Posterior vena cava (tissue), 2 donors: ENCODE results near the gene CFP. TPM values are rescaled to one million over a fixed set of nuclear protein-coding genes. Genes with fewer than 3 reads are reported as not detected.

ENCODE experiments used
- DNase-seq: peaks from one replicate; pipeline ENCODE4 v3.0.0-alpha.2; 2020; ENCODE audit warnings: low spot score
- intact Hi-C, 2 donors: fragments of 100-400 bp; cut with DNase I; formaldehyde crosslinking; loops; one replicate each; pipeline versions ENCODE4 v1.14.1 to v1.14.2; 2022 to 2023
- microRNA-seq, 2 donors: library from miRNA; unstranded; fragments of <30 nt; microRNA quantifications; one replicate each; pipeline ENCODE4 v1.2.0, GENCODE V29; 2020 to 2021; ENCODE audit warnings: borderline microRNAs expressed in 2 of 2
- total RNA-seq, 2 donors: library from RNA; stranded (reverse); fragmentation: NEBNext Ultra II Directional; extraction: Animal tissue kit (Norgen Biotek cat#: 25700); gene quantifications; one replicate each; pipeline ENCODE4 v1.2.1, GENCODE V29; 2021
- donor health status: DM: yes; HTN: yes; CAD: no.
- donor health status: DM: yes; HTN: yes; CAD: no.

CFP gene
- total RNA-seq, 2 donors from 2014 or later: 3.2 to 10.0 TPM

- intact Hi-C loops: no loop called here
- peak; percentile 98 for DNase-seq
These were observed 47.7 kb downstream of the CFP start, which contains the start of gene TIMP1 for GRCh38 chrX:47581731-47582647. TIMP1 (plus strand) TSS chrX:47582436; CDS start chrX:47583416, 980 bp downstream.

- no peak for DNase-seq
- intact Hi-C loops: no loop called here
These were observed 50.2 kb downstream of the CFP start for GRCh38 chrX:47579537-47579936.

GRCh38 chrX:47578692-47579091 is 51.0 kb downstream of the CFP start:
- DNase-seq: no peak
- intact Hi-C loops: no loop called here

GRCh38 chrX:47577901-47578300 is 51.8 kb downstream of the CFP start:
- DNase-seq: no peak
- intact Hi-C loops: no loop called here

GRCh38 chrX:47577424-47577823 is 52.3 kb downstream of the CFP start:
- intact Hi-C loops: no loop called here
- no peak for DNase-seq

GRCh38 chrX:47576021-47576898 is 53.5 kb downstream of the CFP start:
- peak; percentile 58 for DNase-seq
- intact Hi-C loops: no loop called here

- DNase-seq: peak; percentile 80
- intact Hi-C loops: no loop called here
These were observed 55.0 kb downstream of the CFP start for GRCh38 chrX:47574547-47575301.

- DNase-seq: peak; percentile 70
- intact Hi-C loops: no loop called here
These were observed 55.6 kb downstream of the CFP start for GRCh38 chrX:47574076-47574546.

GRCh38 chrX:47573341-47574075 is 56.2 kb downstream of the CFP start:
- intact Hi-C loops: no loop called here
- no peak for DNase-seq

Small RNA genes lying within 50 kb of the gene (microRNA-seq; reads per million reads assigned to microRNA genes)
- 0 to 0.32 reads per million in 2 donors for gene MIR4769

Other genes with a start within 250 kb of the CFP start
- 1 to 10 TPM; 6.4 to 8.5 TPM for gene ZNF41, start 146.7 kb downstream of the CFP start, total RNA-seq
- gene ARAF, start 68.7 kb downstream of the CFP start, total RNA-seq: 10 to 100 TPM; 42.5 to 52.7 TPM
- gene TIMP1, start 47.5 kb downstream of the CFP start, total RNA-seq: 1,000 to 10,000 TPM; 1,076 to 2,214 TPM
- 1 to 10 TPM; 1.2 to 2.3 TPM for gene SYN1, start 10.1 kb downstream of the CFP start, total RNA-seq
- 10 to 100 TPM; 25.6 to 30.7 TPM for gene ELK1, start 20.6 kb upstream of the CFP start, total RNA-seq
- gene UXT, start 29.2 kb upstream of the CFP start, total RNA-seq: 10 to 100 TPM; 70.1 to 75.6 TPM
- 10 to 100 TPM; 11.2 to 12.3 TPM for gene ZNF81, start 207.0 kb upstream of the CFP start, total RNA-seq